Heart right ventricle (tissue), 16 donors: Measurements from ENCODE around the gene TRIM65. TPM values are rescaled to one million over a fixed set of nuclear protein-coding genes. Genes with fewer than 3 reads are reported as not detected.

Source experiments
- ATAC-seq, 8 donors: fragments of 200-7000 bp; cut with Tn5 transposase; one replicate each; pipeline ENCODE4 v1.9.1; 2020; ENCODE audit warnings: mild to moderate bottlenecking in 8 of 8, moderate library complexity in 8 of 8, moderate number of reproducible peaks in 1 of 8
- DNase-seq, 2 donors: peaks; one replicate each; pipeline ENCODE4 v3.0.0-alpha.2; 2020
- H3K27ac ChIP-seq, 10 donors: fragments of 200-600 bp; sonication (generic) in 2 of 10; one replicate each; pipeline versions ENCODE4 v1.5.0 to v1.8.0; 2020 to 2022; ENCODE audit warnings: mild to moderate bottlenecking in 3 of 10
- H3K27me3 ChIP-seq, 7 donors: fragments of 200-600 bp; one replicate each; pipeline ENCODE4 v1.8.0; 2021 to 2022; ENCODE audit warnings: mild to moderate bottlenecking in 2 of 7
- H3K36me3 ChIP-seq, 9 donors: fragments of 200-600 bp; sonication (generic) in 1 of 9; one replicate each; pipeline versions ENCODE4 v1.5.0 to v1.8.0; 2020 to 2022; ENCODE audit warnings: mild to moderate bottlenecking in 2 of 9
- H3K4me1 ChIP-seq, 9 donors: fragments of 200-600 bp; sonication (generic) in 1 of 9; one replicate each; pipeline versions ENCODE4 v1.5.0 to v1.8.0; 2020 to 2022; ENCODE audit warnings: mild to moderate bottlenecking in 4 of 9
- H3K4me3 ChIP-seq, 10 donors: fragments of 200-600 bp; sonication (generic) in 2 of 10; one replicate each; pipeline versions ENCODE4 v1.5.0 to v1.8.0; 2020 to 2022; ENCODE audit warnings: mild to moderate bottlenecking in 7 of 10, moderate library complexity in 2 of 10
- H3K9me3 ChIP-seq, 11 donors: fragments of 200-600 bp in 10 of 11; sonication (generic) in 2 of 11; one replicate each; pipeline versions ENCODE4 v1.5.0 to v1.8.0; 2013 to 2022; ENCODE audit warnings: mild to moderate bottlenecking in 2 of 11, control low read depth in 1 of 11, moderate library complexity in 1 of 11
- WGBS, 2 donors: extraction: QIAGEN DNeasy Blood & Tissue Kit; methylation state at CpG; one replicate each; pipeline ENCODE4 v1.1.7; 2013; ENCODE audit warnings: inconsistent platforms in 1 of 2; 5-methylcytosine and 5-hydroxymethylcytosine counted together
- intact Hi-C, 10 donors: fragments of 100-400 bp; cut with DNase I; formaldehyde crosslinking; loops; one replicate each; pipeline versions ENCODE4 v1.11.1 to v1.14.2; 2022
- polyA plus RNA-seq, 2 donors: library from polyadenylated mRNA; stranded (reverse); fragments of 200-250 nt; gene quantifications; one replicate each; pipeline ENCODE4 v1.2.3, GENCODE V29; 2013
- total RNA-seq, 10 donors: library from RNA; stranded (reverse); fragmentation: NEBNext Ultra II Directional in 3 of 10; extraction: Animal tissue kit (Norgen Biotek cat#: 25700) in 3 of 10; gene quantifications; one replicate each; pipeline versions ENCODE4 v1.2.1 to v1.2.4, GENCODE V29; 2021 to 2023
- TF ChIP-seq, protein P1 (sequence below), 9 donors: fragments of 200-600 bp; sonication (generic) in 2 of 9; IDR thresholded peaks; one replicate each; pipeline versions ENCODE4 v1.5.0 to v1.8.0; 2021 to 2022; ENCODE audit warnings: antibody characterized with exemption in 9 of 9, mild to moderate bottlenecking in 5 of 9, moderate library complexity in 1 of 9
- donor health status: Arrhythmogenic right ventricular cardiomyopathy.
- donor health status: ischemic (EF 13 %, LVEDD 7.1; RV severe dilation, severe dysfunction).
- donor health status: healthy with polysubstance abuse.
- donor health status: DM: no; HTN: yes; CAD: no.
- donor health status: DM: no; HTN: no; CAD: no.
- donor health status: ischemic (EF 25% LVEDD 6.9; RV normal size, moderate dysfunction).
- donor health status: ischemic (EF 25% LVEDD 5.7; RV mildly dilated, moderate dysfunction).
- donor health status: healthy.
- donor health status: DM: yes; HTN: yes; CAD: no.
- donor health status: Ischemic cardiomyopathy.
- donor health status: ischemic (EF 35%, LVEDD 5.7; RV mildly dilated, moderate dysfunction).
- donor health status: nonischemic (EF 11% LVEDD 7.7; RV severe dilation, severe dysfunction).
- donor health status: DM: yes; HTN: yes; CAD: no.
- donor health status: PGD.
- donor health status: ischemic (EF 29% LVEDD 5.4; RV normal size, mild dysfunction).
- donor health status: nonischemic (EF 23%, LVEDD 6.1; RV moderate dilation, normal function).

The TRIM65 gene
- total and polyA plus RNA-seq, 12 donors: 5.1 to 16.7 (median 8.9) TPM

GRCh38 chr17:75925912-75926311 is 29.2 kb upstream of the TRIM65 start:
- Histone ChIP-seq H3K4me3 (no peak overlapping the region), H3K27me3 (no peaks in the 10 kb centered on the region), H3K27ac (no peak overlapping the region), H3K9me3 (no peaks in the 10 kb centered on the region), H3K36me3 (peaks cover 0 to 38% (median 0%) of the 10 kb centered on the region in 9 donors), H3K4me1 (peaks cover 0 to 3% (median 0%) of the 10 kb centered on the region in 9 donors)
- 95 to 96% methylated on average over 15 of the region's 15 CpGs for WGBS, 2 donors
- ATAC-seq: no peak
- TF ChIP-seq, protein P1, sequence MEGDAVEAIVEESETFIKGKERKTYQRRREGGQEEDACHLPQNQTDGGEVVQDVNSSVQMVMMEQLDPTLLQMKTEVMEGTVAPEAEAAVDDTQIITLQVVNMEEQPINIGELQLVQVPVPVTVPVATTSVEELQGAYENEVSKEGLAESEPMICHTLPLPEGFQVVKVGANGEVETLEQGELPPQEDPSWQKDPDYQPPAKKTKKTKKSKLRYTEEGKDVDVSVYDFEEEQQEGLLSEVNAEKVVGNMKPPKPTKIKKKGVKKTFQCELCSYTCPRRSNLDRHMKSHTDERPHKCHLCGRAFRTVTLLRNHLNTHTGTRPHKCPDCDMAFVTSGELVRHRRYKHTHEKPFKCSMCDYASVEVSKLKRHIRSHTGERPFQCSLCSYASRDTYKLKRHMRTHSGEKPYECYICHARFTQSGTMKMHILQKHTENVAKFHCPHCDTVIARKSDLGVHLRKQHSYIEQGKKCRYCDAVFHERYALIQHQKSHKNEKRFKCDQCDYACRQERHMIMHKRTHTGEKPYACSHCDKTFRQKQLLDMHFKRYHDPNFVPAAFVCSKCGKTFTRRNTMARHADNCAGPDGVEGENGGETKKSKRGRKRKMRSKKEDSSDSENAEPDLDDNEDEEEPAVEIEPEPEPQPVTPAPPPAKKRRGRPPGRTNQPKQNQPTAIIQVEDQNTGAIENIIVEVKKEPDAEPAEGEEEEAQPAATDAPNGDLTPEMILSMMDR (IDR thresholded peaks at IDR 0.05): no peak
- no peak for DNase-seq
- intact Hi-C loops: no loop called here

GRCh38 chr17:75925103-75925502 is 28.4 kb upstream of the TRIM65 start:
- 93 to 96% methylated on average over 11 of the region's 11 CpGs for WGBS, 2 donors
- intact Hi-C loops: no loop called here
- Histone ChIP-seq H3K4me1 (peaks cover 0 to 3% (median 0%) of the 10 kb centered on the region in 9 donors), H3K27me3 (no peaks in the 10 kb centered on the region), H3K36me3 (peaks cover 0 to 43% (median 0%) of the 10 kb centered on the region in 9 donors), H3K4me3 (no peak overlapping the region), H3K27ac (no peak overlapping the region), H3K9me3 (no peaks in the 10 kb centered on the region)
- TF ChIP-seq, protein P1 (IDR thresholded peaks at IDR 0.05): no peak
- no peak for ATAC-seq
- no peak for DNase-seq

- WGBS, 2 donors: 78 to 84% methylated on average over 18 to 19 of the region's 19 CpGs
- Histone ChIP-seq H3K27ac (no peak overlapping the region), H3K4me1 (peaks cover 0 to 3% (median 0%) of the 10 kb centered on the region in 9 donors), H3K9me3 (no peaks in the 10 kb centered on the region), H3K36me3 (peaks cover 0 to 56% (median 0%) of the 10 kb centered on the region in 9 donors), H3K27me3 (no peaks in the 10 kb centered on the region), H3K4me3 (no peak overlapping the region)
- ATAC-seq: peak in 1 of 8 donors; percentile 17
- no peak for DNase-seq
- TF ChIP-seq, protein P1 (IDR thresholded peaks at IDR 0.05): no peak
- intact Hi-C loops: no loop called here
Measured at GRCh38 chr17:75922963-75923874, 26.5 kb upstream of the TRIM65 start.

GRCh38 chr17:75922173-75922961 is 25.6 kb upstream of the TRIM65 start:
- H3K9me3 ChIP-seq: no peaks in the 10 kb centered on the region
- peaks cover 0 to 3% (median 0%) of the 10 kb centered on the region in 9 donors for H3K4me1 ChIP-seq
- no peak overlapping the region for H3K27ac ChIP-seq
- TF ChIP-seq, protein P1 (IDR thresholded peaks at IDR 0.05): no peak
- H3K36me3 ChIP-seq: peaks cover 0 to 64% (median 0%) of the 10 kb centered on the region in 9 donors
- H3K27me3 ChIP-seq: no peaks in the 10 kb centered on the region
- ATAC-seq: no peak
- WGBS, 2 donors: 80 to 86% methylated on average over 18 of the region's 18 CpGs
- no peak overlapping the region for H3K4me3 ChIP-seq
- intact Hi-C loops: no loop called here
- DNase-seq: no peak
